HL-60/S4 treated with phorbol 12-myristate 13-acetate at 8.2 ng/mL for 4 days and 3 days (cell line): Measurements from ENCODE around the gene URB2.
"Not testable (repeated sequence)": the region's sequence is repeated elsewhere in the genome, so short reads cannot be mapped to it uniquely, and the experiment has no call there.

Experiments
- in situ Hi-C: fragments of 300-500 bp; cut with MboI; formaldehyde crosslinking; loops from 2 replicates; pipeline ENCODE4 v1.15.0; 2022; ENCODE audit warnings: low sequenced_read_pairs

Gene URB2

GRCh38 chr1:229625915-229626831 lies at the start of gene URB2, which contains the start of gene TAF5L:
TSS of gene URB2 (plus strand) at chr1:229626247. CDS start at chr1:229627634, 1,387 bp downstream.
TSS of gene TAF5L (minus strand) at chr1:229626122. CDS start at chr1:229614482, 11,640 bp downstream.
- in situ Hi-C loops, result no loop called here

GRCh38 chr1:229578168-229579058 lies 47.6 kb upstream of the URB2 start:
- in situ Hi-C loops, result no loop called here

GRCh38 chr1:229579059-229579673 lies 46.9 kb upstream of the URB2 start:
- in situ Hi-C loops, result no loop called here

GRCh38 chr1:229581485-229581884 lies 44.6 kb upstream of the URB2 start:
- in situ Hi-C loops, result no loop called here

GRCh38 chr1:229582011-229582694 lies 43.9 kb upstream of the URB2 start:
- in situ Hi-C loops, result no loop called here

- in situ Hi-C loops, result no loop called here
These were observed 43.3 kb upstream of the URB2 start for GRCh38 chr1:229582715-229583114.

- in situ Hi-C loops, result no loop called here
These were observed 40.7 kb upstream of the URB2 start for GRCh38 chr1:229585338-229585737.

- in situ Hi-C loops, result no loop called here
These were observed 35.9 kb upstream of the URB2 start for GRCh38 chr1:229590119-229590518.

- in situ Hi-C loops, result no loop called here
These were observed 32.2 kb upstream of the URB2 start for GRCh38 chr1:229593800-229594199.

GRCh38 chr1:229594227-229595008 lies 31.6 kb upstream of the URB2 start:
- in situ Hi-C loops, result no loop called here

GRCh38 chr1:229595876-229596275 lies 30.2 kb upstream of the URB2 start:
- in situ Hi-C loops, result not testable (repeated sequence)

GRCh38 chr1:229596925-229597699 lies 28.9 kb upstream of the URB2 start:
- in situ Hi-C loops, result no loop called here

GRCh38 chr1:229597877-229598276 lies 28.2 kb upstream of the URB2 start:
- in situ Hi-C loops, result no loop called here

GRCh38 chr1:229599218-229599954 lies 26.7 kb upstream of the URB2 start:
- in situ Hi-C loops, result no loop called here

- in situ Hi-C loops, result no loop called here
These were observed 25.8 kb upstream of the URB2 start for GRCh38 chr1:229600229-229600628.

- in situ Hi-C loops, result no loop called here
These were observed 22.6 kb upstream of the URB2 start for GRCh38 chr1:229603371-229604005.

GRCh38 chr1:229607370-229607769 lies 18.7 kb upstream of the URB2 start:
- in situ Hi-C loops, result no loop called here

GRCh38 chr1:229608590-229608989 lies 17.5 kb upstream of the URB2 start:
- in situ Hi-C loops, result no loop called here
